Measurements from ENCODE around the gene CLCNKA.
"Not testable (repeated sequence)": the region's sequence is repeated elsewhere in the genome, so short reads cannot be mapped to it uniquely, and the experiment has no call there.

Gene CLCNKA

GRCh38 chr1:16038620-16038912, 16.7 kb downstream of the CLCNKA start:
- Histone ChIP-seq H3K9me2 (ENCODE audit: low read depth, low read length) (no peaks in the 10 kb centered on the region), H3K4me1 (ENCODE audit: insufficient read depth, low read length, severe bottlenecking) (no peaks in the 10 kb centered on the region), H3K4me2 (ENCODE audit: low read length) (no peak overlapping the region), H3K4me3 (ENCODE audit: low read depth, low read length, poor library complexity, severe bottlenecking) (no peak overlapping the region), H3K79me2 (ENCODE audit: insufficient read depth, low read length) (no peaks in the 10 kb centered on the region), H3K27ac (ENCODE audit: low read depth, low read length, poor library complexity, severe bottlenecking) (no peak overlapping the region), H3K9ac (ENCODE audit: low read length) (no peak overlapping the region), H3K9me3 (ENCODE audit: low read length) (no peaks in the 10 kb centered on the region), H3K36me3 (ENCODE audit: insufficient read depth, low read length) (no peaks in the 10 kb centered on the region), H3K27me3 (ENCODE audit: insufficient read depth, low read length) (0 out of 2 replicates have a peak, but pooled peaks cover 4% of the 10 kb centered on the region), H4K20me1 (ENCODE audit: insufficient read depth, low read length) (no peaks in the 10 kb centered on the region), H3F3A (ENCODE audit: insufficient read depth, low read length) (no peaks in the 10 kb centered on the region), H2AFZ (ENCODE audit: low read length) (no peak overlapping the region)
- TF ChIP-seq CTCF (IDR thresholded peaks at IDR 0.05; ENCODE audit: low read length) = no peak
- TF ChIP-seq EZH2 (IDR thresholded peaks at IDR 0.05; ENCODE audit: borderline replicate concordance, low read length) = no peak

- H3K27ac ChIP-seq (ENCODE audit: low read depth, low read length, poor library complexity, severe bottlenecking); H3K36me3 ChIP-seq (ENCODE audit: insufficient read depth, low read length); H3F3A ChIP-seq (ENCODE audit: insufficient read depth, low read length); H3K9me3 ChIP-seq (ENCODE audit: low read length); H3K4me3 ChIP-seq (ENCODE audit: low read depth, low read length, poor library complexity, severe bottlenecking); H3K9ac ChIP-seq (ENCODE audit: low read length); H2AFZ ChIP-seq (ENCODE audit: low read length); H3K79me2 ChIP-seq (ENCODE audit: insufficient read depth, low read length); H3K4me1 ChIP-seq (ENCODE audit: insufficient read depth, low read length, severe bottlenecking); H3K27me3 ChIP-seq (ENCODE audit: insufficient read depth, low read length); H3K4me2 ChIP-seq (ENCODE audit: low read length); H4K20me1 ChIP-seq (ENCODE audit: insufficient read depth, low read length); H3K9me2 ChIP-seq (ENCODE audit: low read depth, low read length): not testable (repeated sequence)
Measured at GRCh38 chr1:16039871-16040270, 18.0 kb downstream of the CLCNKA start.

- H3K4me2 ChIP-seq (ENCODE audit: low read length) = no peak overlapping the region
- H3K9ac ChIP-seq (ENCODE audit: low read length) = no peak overlapping the region
- no peak overlapping the region for H2AFZ ChIP-seq (ENCODE audit: low read length)
- H3K4me3 ChIP-seq (ENCODE audit: low read depth, low read length, poor library complexity, severe bottlenecking) = no peak overlapping the region
- no peaks in the 10 kb centered on the region for H4K20me1 ChIP-seq (ENCODE audit: insufficient read depth, low read length)
- H3K9me2 ChIP-seq (ENCODE audit: low read depth, low read length) = no peaks in the 10 kb centered on the region
- 0 out of 2 replicates have a peak, but pooled peaks cover 4% of the 10 kb centered on the region for H3K27me3 ChIP-seq (ENCODE audit: insufficient read depth, low read length)
- H3K27ac ChIP-seq (ENCODE audit: low read depth, low read length, poor library complexity, severe bottlenecking) = no peak overlapping the region
- TF ChIP-seq EZH2 (IDR thresholded peaks at IDR 0.05; ENCODE audit: borderline replicate concordance, low read length) = no peak
- TF ChIP-seq CTCF (IDR thresholded peaks at IDR 0.05; ENCODE audit: low read length) = no peak
- H3K9me3 ChIP-seq (ENCODE audit: low read length) = no peaks in the 10 kb centered on the region
- no peaks in the 10 kb centered on the region for H3K4me1 ChIP-seq (ENCODE audit: insufficient read depth, low read length, severe bottlenecking)
- H3F3A ChIP-seq (ENCODE audit: insufficient read depth, low read length) = no peaks in the 10 kb centered on the region
- H3K36me3 ChIP-seq (ENCODE audit: insufficient read depth, low read length) = no peaks in the 10 kb centered on the region
- H3K79me2 ChIP-seq (ENCODE audit: insufficient read depth, low read length) = no peaks in the 10 kb centered on the region
Measured at GRCh38 chr1:16041200-16041599, 19.4 kb downstream of the CLCNKA start.

GRCh38 chr1:16042096-16042495, 20.3 kb downstream of the CLCNKA start:
- H3K4me1 ChIP-seq (ENCODE audit: insufficient read depth, low read length, severe bottlenecking) = no peaks in the 10 kb centered on the region
- no peaks in the 10 kb centered on the region for H3K9me3 ChIP-seq (ENCODE audit: low read length)
- H3K27me3 ChIP-seq (ENCODE audit: insufficient read depth, low read length) = 0 out of 2 replicates have a peak, but pooled peaks cover 3% of the 10 kb centered on the region
- H3K79me2 ChIP-seq (ENCODE audit: insufficient read depth, low read length) = no peaks in the 10 kb centered on the region
- no peak overlapping the region for H3K27ac ChIP-seq (ENCODE audit: low read depth, low read length, poor library complexity, severe bottlenecking)
- H4K20me1 ChIP-seq (ENCODE audit: insufficient read depth, low read length) = no peaks in the 10 kb centered on the region
- no peaks in the 10 kb centered on the region for H3F3A ChIP-seq (ENCODE audit: insufficient read depth, low read length)
- TF ChIP-seq EZH2 (IDR thresholded peaks at IDR 0.05; ENCODE audit: borderline replicate concordance, low read length) (no peak), CTCF (IDR thresholded peaks at IDR 0.05; ENCODE audit: low read length) (peak; percentile 47)
- H3K4me3 ChIP-seq (ENCODE audit: low read depth, low read length, poor library complexity, severe bottlenecking) = no peak overlapping the region
- no peak overlapping the region for H3K4me2 ChIP-seq (ENCODE audit: low read length)
- no peaks in the 10 kb centered on the region for H3K36me3 ChIP-seq (ENCODE audit: insufficient read depth, low read length)
- no peaks in the 10 kb centered on the region for H3K9me2 ChIP-seq (ENCODE audit: low read depth, low read length)
- H3K9ac ChIP-seq (ENCODE audit: low read length) = no peak overlapping the region
- H2AFZ ChIP-seq (ENCODE audit: low read length) = no peak overlapping the region

GRCh38 chr1:16042654-16043053, 20.8 kb downstream of the CLCNKA start:
- H3K27me3 ChIP-seq (ENCODE audit: insufficient read depth, low read length); H3K9ac ChIP-seq (ENCODE audit: low read length); H3K9me3 ChIP-seq (ENCODE audit: low read length); H4K20me1 ChIP-seq (ENCODE audit: insufficient read depth, low read length); H3K4me1 ChIP-seq (ENCODE audit: insufficient read depth, low read length, severe bottlenecking); H3K4me3 ChIP-seq (ENCODE audit: low read depth, low read length, poor library complexity, severe bottlenecking); H3K79me2 ChIP-seq (ENCODE audit: insufficient read depth, low read length); H3K36me3 ChIP-seq (ENCODE audit: insufficient read depth, low read length); H3F3A ChIP-seq (ENCODE audit: insufficient read depth, low read length); H3K27ac ChIP-seq (ENCODE audit: low read depth, low read length, poor library complexity, severe bottlenecking); H2AFZ ChIP-seq (ENCODE audit: low read length); H3K4me2 ChIP-seq (ENCODE audit: low read length); H3K9me2 ChIP-seq (ENCODE audit: low read depth, low read length): not testable (repeated sequence)

Data from OCI-LY1 (cell line).